Measurements from ENCODE around the gene FBXW5. TPM values are rescaled to one million over a fixed set of nuclear protein-coding genes. Genes with fewer than 3 reads are reported as not detected.

Gene FBXW5
- total RNA-seq, 1 experiment from 2014 or later, result 72.6 TPM

DNA sequence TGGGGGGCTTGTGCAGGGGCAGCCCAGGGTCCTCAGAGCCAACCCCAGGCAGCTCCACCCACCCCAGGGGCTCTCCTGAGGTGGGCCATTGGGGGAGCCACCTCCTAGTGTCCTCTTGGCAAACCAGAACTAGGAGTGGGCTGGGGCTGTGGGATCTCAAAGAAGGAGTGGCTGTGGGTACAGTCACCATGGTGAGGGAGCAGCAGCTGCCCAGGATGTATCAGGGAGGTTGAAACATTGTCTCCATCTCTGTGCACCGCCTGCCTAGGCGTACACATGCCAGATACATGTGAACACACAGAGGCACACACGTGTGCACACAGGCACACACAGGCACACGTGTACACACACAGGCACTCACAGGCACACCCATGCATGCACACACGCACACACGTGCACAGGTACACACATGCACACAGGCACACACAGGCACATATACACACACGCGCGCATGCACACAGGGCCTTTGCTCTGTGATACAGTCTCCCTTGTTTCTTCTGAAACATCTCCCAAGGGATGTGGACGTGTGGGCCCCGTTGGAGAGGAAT is 18.2 kb upstream of the FBXW5 start:
- ChIA-PET CTCF (no interaction called here), POLR2A (no interaction called here)
- no TSS peak for BruUV-seq (replicated peaks)
- H3K4me3 ChIP-seq (ENCODE audit: low read depth in 2 of 2, low read length in 2 of 2), result no peak overlapping the region
- peaks cover 5% of the 10 kb centered on the region; the same call in 1 of the 2 replicates for H3K4me1 ChIP-seq (ENCODE audit: control insufficient read depth, insufficient read depth, low read length)
- no peaks in the 10 kb centered on the region for H3K27me3 ChIP-seq (ENCODE audit: control insufficient read depth, insufficient read depth, low read length)
- intact Hi-C loops (cut with micrococcal nuclease; ENCODE audit: unreplicated experiment), result no loop called here
- no peak overlapping the region for H3K27ac ChIP-seq (ENCODE audit: low read length)
- no peaks in the 10 kb centered on the region for H3K9me3 ChIP-seq (ENCODE audit: control insufficient read depth, insufficient read depth, low read depth, low read length)
- no peaks in the 10 kb centered on the region for H3K36me3 ChIP-seq (ENCODE audit: control insufficient read depth, insufficient read depth, low read length)
- TF ChIP-seq SIN3A (IDR thresholded peaks at IDR 0.05; ENCODE audit: borderline replicate concordance, insufficient read depth, low read depth, low read length) (no peak), TCF7L2 (IDR thresholded peaks at IDR 0.05; ENCODE audit: low read depth, low read length) (no peak)
- TF ChIP-seq, protein P1, sequence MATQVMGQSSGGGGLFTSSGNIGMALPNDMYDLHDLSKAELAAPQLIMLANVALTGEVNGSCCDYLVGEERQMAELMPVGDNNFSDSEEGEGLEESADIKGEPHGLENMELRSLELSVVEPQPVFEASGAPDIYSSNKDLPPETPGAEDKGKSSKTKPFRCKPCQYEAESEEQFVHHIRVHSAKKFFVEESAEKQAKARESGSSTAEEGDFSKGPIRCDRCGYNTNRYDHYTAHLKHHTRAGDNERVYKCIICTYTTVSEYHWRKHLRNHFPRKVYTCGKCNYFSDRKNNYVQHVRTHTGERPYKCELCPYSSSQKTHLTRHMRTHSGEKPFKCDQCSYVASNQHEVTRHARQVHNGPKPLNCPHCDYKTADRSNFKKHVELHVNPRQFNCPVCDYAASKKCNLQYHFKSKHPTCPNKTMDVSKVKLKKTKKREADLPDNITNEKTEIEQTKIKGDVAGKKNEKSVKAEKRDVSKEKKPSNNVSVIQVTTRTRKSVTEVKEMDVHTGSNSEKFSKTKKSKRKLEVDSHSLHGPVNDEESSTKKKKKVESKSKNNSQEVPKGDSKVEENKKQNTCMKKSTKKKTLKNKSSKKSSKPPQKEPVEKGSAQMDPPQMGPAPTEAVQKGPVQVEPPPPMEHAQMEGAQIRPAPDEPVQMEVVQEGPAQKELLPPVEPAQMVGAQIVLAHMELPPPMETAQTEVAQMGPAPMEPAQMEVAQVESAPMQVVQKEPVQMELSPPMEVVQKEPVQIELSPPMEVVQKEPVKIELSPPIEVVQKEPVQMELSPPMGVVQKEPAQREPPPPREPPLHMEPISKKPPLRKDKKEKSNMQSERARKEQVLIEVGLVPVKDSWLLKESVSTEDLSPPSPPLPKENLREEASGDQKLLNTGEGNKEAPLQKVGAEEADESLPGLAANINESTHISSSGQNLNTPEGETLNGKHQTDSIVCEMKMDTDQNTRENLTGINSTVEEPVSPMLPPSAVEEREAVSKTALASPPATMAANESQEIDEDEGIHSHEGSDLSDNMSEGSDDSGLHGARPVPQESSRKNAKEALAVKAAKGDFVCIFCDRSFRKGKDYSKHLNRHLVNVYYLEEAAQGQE (IDR thresholded peaks at IDR 0.05; ENCODE audit: insufficient read depth in 1 of 2, low read depth in 2 of 2, low read length in 1 of 2), result 0 out of 4 replicates have a peak, but pooled peaks of 1 of the 2 experiments have one; percentile 10
- ATAC-seq, result no peak; the same call in 1 of the 2 replicates
- in situ Hi-C loops (cut with HindIII; ENCODE audit: low pct_unique_long_range_greater_than_20kb, low sequenced_read_pairs), result no loop called here
- no peak for DNase-seq (ENCODE audit: low read depth, low spot score)

DNA sequence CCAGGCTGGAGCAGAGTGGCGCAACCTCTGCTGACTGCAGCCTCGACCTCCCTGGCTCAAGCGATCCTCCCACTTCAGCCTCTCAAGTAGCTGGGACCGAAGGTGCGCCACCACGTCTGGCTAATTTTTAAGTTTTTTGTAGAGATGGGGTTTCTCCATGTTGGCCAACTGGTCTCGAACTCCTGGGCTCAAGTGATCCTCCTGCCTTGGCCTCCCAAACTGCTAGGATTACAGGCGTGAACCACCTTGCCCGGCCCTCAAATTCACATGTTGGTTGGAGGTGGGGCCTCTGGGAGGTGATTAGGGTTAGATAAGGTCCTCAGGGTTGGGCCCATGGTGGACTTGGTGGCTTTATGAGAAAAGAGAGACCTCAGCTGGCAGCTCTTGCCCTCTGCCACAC is 17.6 kb upstream of the FBXW5 start:
- Histone ChIP-seq H3K4me3 (ENCODE audit: low read depth in 2 of 2, low read length in 2 of 2) (no peak overlapping the region), H3K4me1 (ENCODE audit: control insufficient read depth, insufficient read depth, low read length) (peaks cover 5% of the 10 kb centered on the region; the same call in 1 of the 2 replicates), H3K27me3 (ENCODE audit: control insufficient read depth, insufficient read depth, low read length) (no peaks in the 10 kb centered on the region), H3K9me3 (ENCODE audit: control insufficient read depth, insufficient read depth, low read depth, low read length) (no peaks in the 10 kb centered on the region), H3K27ac (ENCODE audit: low read length) (no peak overlapping the region), H3K36me3 (ENCODE audit: control insufficient read depth, insufficient read depth, low read length) (no peaks in the 10 kb centered on the region)
- no TSS peak for BruUV-seq (replicated peaks)
- in situ Hi-C loops (cut with HindIII; ENCODE audit: low pct_unique_long_range_greater_than_20kb, low sequenced_read_pairs) (no loop called here), intact Hi-C loops (cut with micrococcal nuclease; ENCODE audit: unreplicated experiment) (no loop called here)
- TF ChIP-seq SIN3A (IDR thresholded peaks at IDR 0.05; ENCODE audit: borderline replicate concordance, insufficient read depth, low read depth, low read length) (no peak), POLR2AphosphoS5 (IDR thresholded peaks at IDR 0.05; ENCODE audit: low read depth, low read length) (no peak), TCF7L2 (IDR thresholded peaks at IDR 0.05; ENCODE audit: low read depth, low read length) (no peak)
- TF ChIP-seq, protein P1 (IDR thresholded peaks at IDR 0.05; ENCODE audit: insufficient read depth in 1 of 2, low read depth in 2 of 2, low read length in 1 of 2), result no peak
- TF ChIP-seq, protein P2, sequence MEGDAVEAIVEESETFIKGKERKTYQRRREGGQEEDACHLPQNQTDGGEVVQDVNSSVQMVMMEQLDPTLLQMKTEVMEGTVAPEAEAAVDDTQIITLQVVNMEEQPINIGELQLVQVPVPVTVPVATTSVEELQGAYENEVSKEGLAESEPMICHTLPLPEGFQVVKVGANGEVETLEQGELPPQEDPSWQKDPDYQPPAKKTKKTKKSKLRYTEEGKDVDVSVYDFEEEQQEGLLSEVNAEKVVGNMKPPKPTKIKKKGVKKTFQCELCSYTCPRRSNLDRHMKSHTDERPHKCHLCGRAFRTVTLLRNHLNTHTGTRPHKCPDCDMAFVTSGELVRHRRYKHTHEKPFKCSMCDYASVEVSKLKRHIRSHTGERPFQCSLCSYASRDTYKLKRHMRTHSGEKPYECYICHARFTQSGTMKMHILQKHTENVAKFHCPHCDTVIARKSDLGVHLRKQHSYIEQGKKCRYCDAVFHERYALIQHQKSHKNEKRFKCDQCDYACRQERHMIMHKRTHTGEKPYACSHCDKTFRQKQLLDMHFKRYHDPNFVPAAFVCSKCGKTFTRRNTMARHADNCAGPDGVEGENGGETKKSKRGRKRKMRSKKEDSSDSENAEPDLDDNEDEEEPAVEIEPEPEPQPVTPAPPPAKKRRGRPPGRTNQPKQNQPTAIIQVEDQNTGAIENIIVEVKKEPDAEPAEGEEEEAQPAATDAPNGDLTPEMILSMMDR (IDR thresholded peaks at IDR 0.05), result no peak
- ChIA-PET POLR2A (no interaction called here), CTCF (no interaction called here)
- ATAC-seq (no peak), DNase-seq (ENCODE audit: low read depth, low spot score) (no peak)
